SK-N-SH (cell line): ENCODE results near the gene WDR41. TPM values are rescaled to one million over a fixed set of nuclear protein-coding genes. Genes with fewer than 3 reads are reported as not detected.
A peak's percentile ranks its signal among the peaks of the same experiment; 100 is the strongest.

Experiments
- CTCF ChIA-PET: fragments of 300-600, 350-600 bp; formaldehyde crosslinking; extraction: SDS; loops from one replicate; lab custom pipeline; 2021; lab: Yijun Ruan, JAX
- POLR2A ChIA-PET: fragments of 350-600 bp; sonication (Branson Sonifier 250); formaldehyde crosslinking; extraction: SDS; loops from one replicate; lab custom pipeline; 2020; ENCODE audit warnings: antibody characterized with exemption, inconsistent platforms; lab: Yijun Ruan, JAX
- DNase-seq: peaks from one replicate; pipeline ENCODE4 v3.0.0; 2012
- H2AFZ ChIP-seq: fragments of 200-600 bp; sonication (generic); 2 replicates; pipeline ENCODE4 v1.8.1; 2016; ENCODE audit warnings: antibody characterized with exemption, mild to moderate bottlenecking, low read depth
- H3F3A ChIP-seq: fragments of 200-600 bp; sonication (generic); replicated peaks from 2 replicates; pipeline ENCODE3; 2016; ENCODE audit warnings: antibody characterized with exemption, mild to moderate bottlenecking; ENCODE audit not compliant: insufficient read depth
- H3K27ac ChIP-seq, 2 experiments: fragments of 200-500 bp in 1 of 2; fragments of 200-600 bp in 1 of 2; sonication (Bioruptor generic) in 1 of 2; sonication (generic), shearing (Covaris generic) in 1 of 2; 2 replicates each; pipeline versions ENCODE4 v1.5.1 to v1.6.1; 2014 to 2016; ENCODE audit warnings: low read depth in 2 of 2, inconsistent platforms in 1 of 2, low read length in 1 of 2, mild to moderate bottlenecking in 1 of 2, mixed read lengths in 1 of 2
- H3K27me3 ChIP-seq: fragments of 200-600 bp; sonication (generic), shearing (Covaris generic); 2 replicates; pipeline ENCODE4 v1.6.1; 2016; ENCODE audit warnings: mixed run types; ENCODE audit not compliant: insufficient read depth
- H3K36me3 ChIP-seq, 2 experiments: fragments of 200-500 bp in 1 of 2; fragments of 200-600 bp in 1 of 2; sonication (Bioruptor generic) in 1 of 2; sonication (generic) in 1 of 2; replicated peaks in 1 of 2; 2 replicates each; pipeline versions ENCODE3 to v1.5.1; 2014 to 2016; ENCODE audit warnings: low read length in 1 of 2, mild to moderate bottlenecking in 1 of 2; ENCODE audit not compliant: insufficient read depth in 2 of 2, control insufficient read depth in 1 of 2
- H3K4me1 ChIP-seq, 2 experiments: fragments of 200-500 bp in 1 of 2; fragments of 200-600 bp in 1 of 2; sonication (Bioruptor generic) in 1 of 2; sonication (generic), shearing (Covaris generic) in 1 of 2; 2 replicates each; pipeline versions ENCODE4 v1.5.1 to v1.6.1; 2014 to 2016; ENCODE audit warnings: low read depth in 1 of 2, low read length in 1 of 2, mixed run types in 1 of 2; ENCODE audit not compliant: insufficient read depth in 2 of 2, control insufficient read depth in 1 of 2
- H3K4me2 ChIP-seq: fragments of 200-600 bp; sonication (generic), shearing (Covaris generic); 2 replicates; pipeline ENCODE4 v1.6.1; 2017; ENCODE audit warnings: mixed run types
- H3K4me3 ChIP-seq, 2 experiments: fragments of 200-500 bp in 1 of 2; fragments of 200-600 bp in 1 of 2; sonication (Bioruptor generic) in 1 of 2; sonication (generic), shearing (Covaris generic) in 1 of 2; 2 replicates each; pipeline versions ENCODE4 v1.5.1 to v1.8.1; 2014 to 2016; ENCODE audit warnings: low read depth in 2 of 2, inconsistent platforms in 1 of 2, low read length in 1 of 2, mild to moderate bottlenecking in 1 of 2, mixed read lengths in 1 of 2, moderate library complexity in 1 of 2
- H3K79me2 ChIP-seq: fragments of 200-600 bp; sonication (generic); 2 replicates; pipeline ENCODE4 v1.8.1; 2017; ENCODE audit warnings: mild to moderate bottlenecking; ENCODE audit not compliant: insufficient read depth
- H3K9ac ChIP-seq: fragments of 200-600 bp; sonication (generic); 2 replicates; pipeline ENCODE4 v1.6.1; 2017; ENCODE audit warnings: mixed run types
- H3K9me2 ChIP-seq: fragments of 200-600 bp; sonication (generic); 2 replicates; pipeline ENCODE4 v1.6.1; 2017; ENCODE audit warnings: mixed run types
- H3K9me3 ChIP-seq: fragments of 200-600 bp; sonication (generic); 2 replicates; pipeline ENCODE4 v1.6.1; 2017; ENCODE audit warnings: mixed run types, mild to moderate bottlenecking, moderate library complexity
- H4K20me1 ChIP-seq: fragments of 200-600 bp; sonication (generic); 2 replicates; pipeline ENCODE4 v1.6.1; 2017; ENCODE audit warnings: mild to moderate bottlenecking, mixed run types; ENCODE audit not compliant: insufficient read depth
- EZH2phosphoT487 ChIP-seq: fragments of 200-600 bp; sonication (generic); IDR thresholded peaks from 2 replicates; pipeline ENCODE4 v1.6.1; 2017; ENCODE audit warnings: low read depth, mixed run types, mild to moderate bottlenecking, antibody characterized with exemption, moderate library complexity, borderline replicate concordance
- FOXJ3 ChIP-seq: sonication (generic); formaldehyde crosslinking; IDR thresholded peaks from 2 replicates; pipeline ENCODE4 v1.5.1; 2020; ENCODE audit warnings: mild to moderate bottlenecking, missing genetic modification reagents
- NFIC ChIP-seq: IDR thresholded peaks from 2 replicates; pipeline ENCODE4 v1.4.0; 2012; ENCODE audit warnings: borderline replicate concordance
- NRF1 ChIP-seq: IDR thresholded peaks from 2 replicates; pipeline ENCODE4 v1.6.1; 2012; ENCODE audit warnings: low read depth, mild to moderate bottlenecking, low read length
- RXRA ChIP-seq: IDR thresholded peaks from 2 replicates; pipeline ENCODE4 v1.4.0; 2012; ENCODE audit warnings: low read depth, mild to moderate bottlenecking, borderline replicate concordance
- SIN3A ChIP-seq: IDR thresholded peaks from 2 replicates; pipeline ENCODE4 v1.6.1; 2012; ENCODE audit warnings: low read depth, mild to moderate bottlenecking, low read length, moderate library complexity, borderline replicate concordance
- TAF1 ChIP-seq: IDR thresholded peaks from 2 replicates; pipeline ENCODE4 v1.6.1; 2012; ENCODE audit warnings: low read depth, mild to moderate bottlenecking, low read length, moderate library complexity, borderline replicate concordance
- USF2 ChIP-seq: fragments of 150-350 bp; IDR thresholded peaks from 2 replicates; pipeline ENCODE4 v1.6.1; 2017; ENCODE audit warnings: antibody characterized with exemption, low read length, low read depth, borderline replicate concordance
- ZBTB33 ChIP-seq: IDR thresholded peaks from 2 replicates; pipeline ENCODE4 v1.4.0; 2012; ENCODE audit warnings: low read depth, borderline replicate concordance
- WGBS: methylation state at CpG from one replicate; pipeline ENCODE4 v1.1.6; 2017; ENCODE audit warnings: low lambda C conversion rate; 5-methylcytosine and 5-hydroxymethylcytosine counted together
- polyA plus RNA-seq, 3 experiments: library from polyadenylated mRNA; depleted of rRNA; stranded (reverse); fragments of >200 nt; gene quantifications; 2 replicates each; pipeline ENCODE4 v1.2.3, GENCODE V29; 2012

The WDR41 gene
- polyA plus RNA-seq, 1 of the 3 experiments (the other 2 are of a cell fraction) = 17.2 TPM

DNA sequence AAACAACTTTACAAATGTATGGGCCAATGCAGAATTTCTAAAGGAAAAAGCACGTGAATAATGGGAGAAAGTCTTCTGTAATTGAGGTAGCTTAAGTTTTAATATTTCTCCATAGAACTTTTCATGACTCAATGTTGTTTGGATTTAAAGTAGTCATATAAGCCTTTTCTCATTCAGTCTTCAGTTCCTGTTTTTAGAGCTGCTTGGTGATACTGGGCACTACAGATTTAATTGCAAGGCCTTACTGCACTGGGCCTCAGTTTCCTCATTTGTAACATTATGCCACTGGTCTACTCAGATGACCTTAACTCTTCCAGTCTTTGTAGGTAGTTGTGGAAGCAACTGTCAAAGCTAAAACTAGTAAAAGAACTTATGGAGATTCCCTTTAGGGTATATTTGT, 60.4 kb downstream of the WDR41 start:
- no peak overlapping the region for H3K4me3 ChIP-seq
- POLR2A ChIA-PET = no interaction called here
- H3K36me3 ChIP-seq = peaks cover 30 to 55% of the 10 kb centered on the region in 2 experiments
- no peaks in the 10 kb centered on the region for H3K27me3 ChIP-seq
- no peaks in the 10 kb centered on the region for H3K9me2 ChIP-seq
- TF ChIP-seq USF2 = no peak
- no peak for DNase-seq
- WGBS = 97% methylated on average over 1 of the region's 1 CpG
- H3K79me2 ChIP-seq = no peaks in the 10 kb centered on the region
- H3K4me1 ChIP-seq = peaks cover 0 to 14% of the 10 kb centered on the region in 2 experiments; a peak in 1 of 4 replicates
- peaks cover 26% of the 10 kb centered on the region for H3F3A ChIP-seq
- H3K27ac ChIP-seq = peak overlapping the region in 1 of 2 experiments; percentile 55; a peak in 2 of 4 replicates
- no peak overlapping the region for H3K4me2 ChIP-seq
- no peak overlapping the region for H2AFZ ChIP-seq
- H4K20me1 ChIP-seq = no peaks in the 10 kb centered on the region
- no peak overlapping the region for H3K9ac ChIP-seq
- CTCF ChIA-PET = interaction anchor here (0.8 kb wide), 1 partner anchor 657 kb away, joined by 3 read pairs; no protein-coding TSS in a partner anchor
- no peaks in the 10 kb centered on the region for H3K9me3 ChIP-seq

- Histone ChIP-seq H3K9me3 (no peaks in the 10 kb centered on the region), H3K79me2 (no peaks in the 10 kb centered on the region), H3K9me2 (no peaks in the 10 kb centered on the region), H3F3A (peaks cover 29% of the 10 kb centered on the region), H3K4me2 (no peak overlapping the region), H3K4me1 (peaks cover 0 to 14% of the 10 kb centered on the region in 2 experiments; a peak in 1 of 4 replicates), H3K36me3 (peaks cover 30 to 57% of the 10 kb centered on the region in 2 experiments), H4K20me1 (no peaks in the 10 kb centered on the region), H3K27me3 (no peaks in the 10 kb centered on the region), H3K4me3 (no peak overlapping the region), H2AFZ (no peak overlapping the region), H3K27ac (peak overlapping the region in 1 of 2 experiments; percentile 55; a peak in 2 of 4 replicates), H3K9ac (no peak overlapping the region)
- ChIA-PET CTCF (interaction anchor here (0.8 kb wide), 1 partner anchor 657 kb away, joined by 3 read pairs; no protein-coding TSS in a partner anchor), POLR2A (no interaction called here)
- no peak for DNase-seq
- 83% methylated on average over 3 of the region's 3 CpGs for WGBS
- TF ChIP-seq SIN3A (no peak), ZBTB33 (no peak)
Observed at GRCh38 chr5:77431286-77431685, 60.8 kb downstream of the WDR41 start.

- Histone ChIP-seq H3K27me3 (no peaks in the 10 kb centered on the region), H3K9ac (no peak overlapping the region), H3F3A (peaks cover 29% of the 10 kb centered on the region), H3K9me2 (no peaks in the 10 kb centered on the region), H3K4me2 (no peak overlapping the region), H3K4me1 (peaks cover 0 to 14% of the 10 kb centered on the region in 2 experiments; a peak in 1 of 4 replicates), H4K20me1 (no peaks in the 10 kb centered on the region)
- no peak for DNase-seq
- ChIA-PET POLR2A (no interaction called here), CTCF (no interaction called here)
- WGBS = 91% methylated on average over 1 of the region's 1 CpG
- TF ChIP-seq NRF1 = no peak
- TF ChIP-seq FOXJ3 (CRISPR knock-in tag) = no peak
- TF ChIP-seq RXRA = no peak
- TF ChIP-seq EZH2phosphoT487 = no peak
- TF ChIP-seq TAF1 = no peak
- TF ChIP-seq NFIC = no peak
- TF ChIP-seq, all 33 proteins: peak for 0
- H2AFZ ChIP-seq = no peak overlapping the region
- H3K9me3 ChIP-seq = no peaks in the 10 kb centered on the region
- H3K79me2 ChIP-seq = no peaks in the 10 kb centered on the region
- peaks cover 26 to 57% of the 10 kb centered on the region in 2 experiments for H3K36me3 ChIP-seq
- H3K4me3 ChIP-seq = no peak overlapping the region
- H3K27ac ChIP-seq = peak overlapping the region in 1 of 2 experiments; percentile 55; a peak in 2 of 4 replicates
Observed at GRCh38 chr5:77430726-77431125, 61.4 kb downstream of the WDR41 start.
